ENCODE measurements around the gene RWDD3. TPM values are rescaled to one million over a fixed set of nuclear protein-coding genes. Genes with fewer than 3 reads are reported as not detected.

The RWDD3 gene
- total and polyA plus RNA-seq, 2 donors from 2014 or later, result 18.0 to 19.7 TPM

GRCh38 chr1:95203908-95204437 lies 30.0 kb upstream of the RWDD3 start:
- H3K4me3 ChIP-seq (ENCODE audit: low read length in 3 of 3), result no peak overlapping the region
- H3K27me3 ChIP-seq (ENCODE audit: control insufficient read depth, insufficient read depth, low read length), result no peaks in the 10 kb centered on the region
- FAIRE-seq, result no peak
- no peak for TF ChIP-seq CTCF (IDR thresholded peaks at IDR 0.05; ENCODE audit: borderline replicate concordance, extremely low read depth, insufficient read depth)
- no peak overlapping the region for H3K27ac ChIP-seq (ENCODE audit: low read depth in 2 of 2, low read length in 2 of 2)
- DNase-seq, result no peak
- no peak overlapping the region for H3K9ac ChIP-seq (ENCODE audit: low read length in 3 of 3)
- intact Hi-C loops (cut with DNase I), result no loop called here
- no peaks in the 10 kb centered on the region for H3K4me1 ChIP-seq (ENCODE audit: control insufficient read depth in 2 of 3, insufficient read depth in 2 of 3, low read depth in 1 of 3, low read length in 3 of 3)
- H3K36me3 ChIP-seq (ENCODE audit: control insufficient read depth in 2 of 3, insufficient read depth in 3 of 3, low read length in 3 of 3), result no peaks in the 10 kb centered on the region
- no peaks in the 10 kb centered on the region for H3K9me3 ChIP-seq (ENCODE audit: control insufficient read depth in 2 of 3, insufficient read depth in 1 of 3, low read length in 3 of 3)

DNA sequence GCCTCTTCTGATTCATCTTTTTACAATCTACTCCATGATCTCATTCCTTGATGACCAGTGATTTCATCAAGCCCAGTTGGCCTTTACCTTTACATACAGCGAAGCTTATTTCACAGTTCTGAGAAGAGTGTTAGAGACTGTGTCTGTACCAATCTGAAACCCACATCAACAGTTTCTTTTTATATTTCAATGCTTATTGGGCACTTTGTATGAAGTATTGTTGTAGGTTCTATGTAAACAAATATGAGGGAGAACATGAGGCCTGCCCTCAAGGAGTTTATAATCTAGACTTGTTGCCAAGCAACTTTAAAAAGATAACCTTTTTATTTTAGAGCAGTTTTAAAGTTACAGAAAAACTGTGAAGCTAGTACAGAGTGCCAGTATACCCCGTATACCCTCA lies 27.5 kb upstream of the RWDD3 start:
- DNase-seq, result no peak
- Histone ChIP-seq H3K4me3 (ENCODE audit: low read length in 3 of 3) (no peak overlapping the region), H3K4me1 (ENCODE audit: control insufficient read depth in 2 of 3, insufficient read depth in 2 of 3, low read depth in 1 of 3, low read length in 3 of 3) (no peaks in the 10 kb centered on the region), H3K36me3 (ENCODE audit: control insufficient read depth in 2 of 3, insufficient read depth in 3 of 3, low read length in 3 of 3) (no peaks in the 10 kb centered on the region), H3K9ac (ENCODE audit: low read length in 3 of 3) (no peak overlapping the region), H3K27me3 (ENCODE audit: control insufficient read depth, insufficient read depth, low read length) (no peaks in the 10 kb centered on the region), H3K9me3 (ENCODE audit: control insufficient read depth in 2 of 3, insufficient read depth in 1 of 3, low read length in 3 of 3) (no peaks in the 10 kb centered on the region), H3K27ac (ENCODE audit: low read depth in 2 of 2, low read length in 2 of 2) (no peak overlapping the region)
- no peak for TF ChIP-seq CTCF (IDR thresholded peaks at IDR 0.05; ENCODE audit: borderline replicate concordance, extremely low read depth, insufficient read depth)
- FAIRE-seq, result no peak
- intact Hi-C loops (cut with DNase I), result no loop called here

- intact Hi-C loops (cut with DNase I), result no loop called here
These were observed 26.6 kb upstream of the RWDD3 start for GRCh38 chr1:95207223-95207935.

More at GRCh38 chr1:95207223-95207935, 26.6 kb upstream of the RWDD3 start:
- no peak for FAIRE-seq
- Histone ChIP-seq H3K4me1 (ENCODE audit: control insufficient read depth in 2 of 3, insufficient read depth in 2 of 3, low read depth in 1 of 3, low read length in 3 of 3) (no peaks in the 10 kb centered on the region), H3K4me3 (ENCODE audit: low read length in 3 of 3) (no peak overlapping the region), H3K27me3 (ENCODE audit: control insufficient read depth, insufficient read depth, low read length) (no peaks in the 10 kb centered on the region), H3K36me3 (ENCODE audit: control insufficient read depth in 2 of 3, insufficient read depth in 3 of 3, low read length in 3 of 3) (no peaks in the 10 kb centered on the region), H3K9me3 (ENCODE audit: control insufficient read depth in 2 of 3, insufficient read depth in 1 of 3, low read length in 3 of 3) (no peaks in the 10 kb centered on the region), H3K27ac (ENCODE audit: low read depth in 2 of 2, low read length in 2 of 2) (no peak overlapping the region), H3K9ac (ENCODE audit: low read length in 3 of 3) (no peak overlapping the region)
- TF ChIP-seq CTCF (IDR thresholded peaks at IDR 0.05; ENCODE audit: borderline replicate concordance, extremely low read depth, insufficient read depth), result no peak
- DNase-seq, result no peak

Measured in kidney (tissue), 14 donors.